GM12878 (cell line): ENCODE results near the gene PTCD3. TPM values are rescaled to one million over a fixed set of nuclear protein-coding genes. Genes with fewer than 3 reads are reported as not detected.

ENCODE experiments used
- ATAC-seq: fragments of 200-7000 bp; cut with Tn5 transposase; 3 replicates; pipeline ENCODE4 v1.9.1; 2020; ENCODE audit warnings: mild to moderate bottlenecking, moderate library complexity
- BruUV-seq: library from RNA; stranded (reverse); fragments of 400-500 nt; replicated peaks from 2 replicates; lab custom pipeline; 2021; lab: Mats Ljungman, UMichigan
- CTCF ChIA-PET: fragments of 300-600 bp; sonication (Branson Sonifier 250); formaldehyde crosslinking; extraction: SDS; loops from one replicate; lab custom pipeline; 2021; ENCODE audit warnings: inconsistent platforms; lab: Yijun Ruan, JAX
- POLR2A ChIA-PET: fragments of 350-600 bp; formaldehyde crosslinking; extraction: SDS; loops from one replicate; lab custom pipeline; 2021; ENCODE audit warnings: inconsistent platforms; lab: Charles Lee
- RAD21 ChIA-PET: fragments of 300-600 bp; sonication (Branson Sonifier 250); formaldehyde crosslinking; loops from one replicate; lab custom pipeline; 2023; ENCODE audit warnings: antibody characterized with exemption; ENCODE audit not compliant: unreplicated experiment; lab: Charles Lee
- SMC1A ChIA-PET: fragments of 300-600 bp; sonication (Branson Sonifier 250); formaldehyde crosslinking; loops from one replicate; lab custom pipeline; 2023; ENCODE audit not compliant: unreplicated experiment, uncharacterized antibody; lab: Charles Lee
- DNase-seq: peaks from one replicate; pipeline ENCODE4 v3.0.0-alpha.2; 2011; ENCODE audit warnings: low read depth, low spot score
- FAIRE-seq: peaks from 3 replicates; lab custom pipeline; 2011; peaks lifted over from hg19 to GRCh38; lab: Jason Lieb, UNC
- H2AFZ ChIP-seq: 2 replicates; pipeline ENCODE4 v1.6.0; 2011; ENCODE audit warnings: low read depth, low read length, control low read depth; ENCODE audit not compliant: control insufficient read depth
- H3K27ac ChIP-seq: 2 replicates; pipeline ENCODE4 v1.5.1; 2011; ENCODE audit warnings: control low read depth; ENCODE audit not compliant: control insufficient read depth, insufficient read depth
- H3K27me3 ChIP-seq, 2 experiments: replicated peaks in 1 of 2; 2 replicates each; pipeline versions ENCODE4 v1.6.0 to v1.6.1; 2011; ENCODE audit warnings: low read length in 1 of 2; ENCODE audit not compliant: control insufficient read depth in 2 of 2, insufficient read depth in 2 of 2
- H3K36me3 ChIP-seq, 2 experiments: 2 replicates each; pipeline ENCODE4 v1.5.1; 2011; ENCODE audit warnings: low read length in 1 of 2; ENCODE audit not compliant: control insufficient read depth in 2 of 2, insufficient read depth in 2 of 2
- H3K4me1 ChIP-seq: 2 replicates; pipeline ENCODE4 v1.6.1; 2011; ENCODE audit warnings: mild to moderate bottlenecking, low read length, moderate library complexity, mixed read lengths; ENCODE audit not compliant: control insufficient read depth, insufficient read depth
- H3K4me2 ChIP-seq: 2 replicates; pipeline ENCODE4 v1.6.0; 2011; ENCODE audit warnings: control low read depth; ENCODE audit not compliant: control insufficient read depth, insufficient read depth
- H3K4me3 ChIP-seq: fragments of 200-600 bp; sonication (generic); 2 replicates; pipeline ENCODE4 v1.5.1; 2016
- H3K79me2 ChIP-seq: 2 replicates; pipeline ENCODE4 v1.6.0; 2011; ENCODE audit warnings: low read length; ENCODE audit not compliant: control insufficient read depth, insufficient read depth
- H3K9ac ChIP-seq: 2 replicates; pipeline ENCODE4 v1.8.0; 2011; ENCODE audit warnings: low read length, control low read depth, mixed read lengths; ENCODE audit not compliant: control insufficient read depth, insufficient read depth
- H3K9me3 ChIP-seq: replicated peaks from 3 replicates; pipeline ENCODE4 v1.5.1; 2011; ENCODE audit warnings: mild to moderate bottlenecking, low read length; ENCODE audit not compliant: control insufficient read depth, insufficient read depth
- H4K20me1 ChIP-seq: 2 replicates; pipeline ENCODE4 v1.6.0; 2011; ENCODE audit not compliant: control insufficient read depth, insufficient read depth
- E2F8 ChIP-seq: fragments of 450-650 bp; IDR thresholded peaks from 2 replicates; pipeline ENCODE4 v1.6.1; 2018; ENCODE audit warnings: mild to moderate bottlenecking, low read depth, moderate library complexity; ENCODE audit not compliant: partially characterized antibody
- RBBP5 ChIP-seq: fragments of 200-600 bp; sonication (generic); conservative IDR thresholded peaks from 2 replicates; pipeline ENCODE4 v1.6.1; 2016
- WGBS: methylation state at CpG from one replicate; pipeline ENCODE4 v1.1.6; 2016; ENCODE audit warnings: low lambda C conversion rate; ENCODE audit not compliant: insufficient replicate concordance, insufficient coverage; ENCODE audit errors: missing lambda C conversion rate; 5-methylcytosine and 5-hydroxymethylcytosine counted together
- in situ Hi-C: fragments of 300-500 bp; cut with MboI; formaldehyde crosslinking; loops from 9 replicates; pipeline ENCODE4 v1.14.3; 2018; ENCODE audit warnings: mixed read lengths
- intact Hi-C: fragments of 100-400 bp; cut with micrococcal nuclease; formaldehyde crosslinking; loops from one replicate; pipeline ENCODE4 v1.14.2; 2022; ENCODE audit not compliant: unreplicated experiment
- polyA plus RNA-seq, 11 experiments: library from polyadenylated mRNA; depleted of rRNA in 4 of 11; unstranded in 6 of 11; stranded (reverse) in 5 of 11; fragments of >200 nt; fragmentation: Nextera tagmentation in 4 of 11; fragmentation: Illumina TruSeq in 1 of 11; extraction: Ambion mirVana in 4 of 11; extraction: Trizol in 1 of 11; gene quantifications; 1 replicate in 1 of 11; 2 replicates in 10 of 11; pipeline versions ENCODE4 v1.2.1 to v1.2.3, GENCODE V29; 2011 to 2016; ENCODE audit warnings: inconsistent platforms in 2 of 11, missing spikeins in 2 of 11, low read depth in 1 of 11
- total RNA-seq, 4 experiments: library from RNA; depleted of rRNA in 3 of 4; stranded (reverse); fragments of >200 nt in 3 of 4; fragmentation: Illumina TruSeq in 1 of 4; extraction: Trizol in 1 of 4; gene quantifications; 2 replicates each; pipeline versions ENCODE4 v1.2.1 to v1.2.3, GENCODE V29; 2013 to 2021

Gene PTCD3
- total and polyA plus RNA-seq, 10 of the 15 experiments (the other 5 are each of a cell fraction or from before 2014, with no cell fraction given), result 44.7 to 177 (median 127) TPM

- Histone ChIP-seq H3K9ac (no peak overlapping the region), H3K9me3 (no peaks in the 10 kb centered on the region), H3K27me3 (no peaks in the 10 kb centered on the region), H3K4me2 (no peak overlapping the region), H3K27ac (no peak overlapping the region), H3K4me1 (no peaks in the 10 kb centered on the region), H4K20me1 (no peaks in the 10 kb centered on the region), H3K36me3 (peaks cover 5 to 29% of the 10 kb centered on the region in 2 experiments), H3K79me2 (no peaks in the 10 kb centered on the region), H2AFZ (no peak overlapping the region), H3K4me3 (no peak overlapping the region)
- no peak for DNase-seq
- CTCF ChIA-PET, result interaction anchor here (0.8 kb wide), 1 partner anchor 55 kb away, joined by 3 read pairs; no protein-coding TSS in a partner anchor
- in situ Hi-C loops, result no loop called here
- RAD21 ChIA-PET, result no interaction called here
- ATAC-seq, result no peak
- TF ChIP-seq RBBP5 (no peak), E2F8 (no peak)
- POLR2A ChIA-PET, result no interaction called here
- no TSS peak for BruUV-seq
- SMC1A ChIA-PET, result interaction anchor here (0.6 kb wide), 1 partner anchor 344 kb away, joined by 3 read pairs; no protein-coding TSS in a partner anchor
- intact Hi-C loops, result no loop called here
- no peak for FAIRE-seq
- WGBS, result 95% methylated on average over 6 of the region's 6 CpGs
Observed at GRCh38 chr2:86160156-86160952, 54.3 kb downstream of the PTCD3 start.
